NCI-H69 (cell line): ENCODE data around the gene IL4.
"Not testable (repeated sequence)": the region's sequence is repeated elsewhere in the genome, so short reads cannot be mapped to it uniquely, and the experiment has no call there.

Source experiments
- DNase-seq: peaks from one replicate; lab custom pipeline; 2025; lab: John Stamatoyannopoulos, UW

The IL4 gene

DNA sequence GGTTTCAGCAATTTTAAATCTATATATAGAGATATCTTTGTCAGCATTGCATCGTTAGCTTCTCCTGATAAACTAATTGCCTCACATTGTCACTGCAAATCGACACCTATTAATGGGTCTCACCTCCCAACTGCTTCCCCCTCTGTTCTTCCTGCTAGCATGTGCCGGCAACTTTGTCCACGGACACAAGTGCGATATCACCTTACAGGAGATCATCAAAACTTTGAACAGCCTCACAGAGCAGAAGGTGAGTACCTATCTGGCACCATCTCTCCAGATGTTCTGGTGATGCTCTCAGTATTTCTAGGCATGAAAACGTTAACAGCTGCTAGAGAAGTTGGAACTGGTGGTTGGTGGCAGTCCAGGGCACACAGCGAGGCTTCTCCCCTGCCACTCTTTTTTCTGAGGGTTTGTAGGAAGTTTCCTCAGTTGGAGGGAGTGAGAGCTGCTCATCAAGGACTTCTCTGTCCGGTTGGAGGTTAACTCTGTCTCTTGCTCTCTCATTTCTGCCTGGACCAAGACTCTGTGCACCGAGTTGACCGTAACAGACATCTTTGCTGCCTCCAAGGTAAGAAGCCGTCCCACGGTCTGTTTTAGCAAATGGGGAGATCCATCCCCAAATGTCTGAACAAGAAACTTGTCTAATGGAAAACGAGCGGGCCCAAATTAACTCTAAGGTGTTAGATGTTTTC lies at the start of gene IL4:
Gene IL4, plus strand, starts transcription at position 51 of the 692 bp plus-strand sequence. Its CDS starts 62 bp downstream, at position 113.
- DNase-seq: no peak

- no peak for DNase-seq
Observed at GRCh38 chr5:132627470-132627869, 46.3 kb upstream of the IL4 start.

DNA sequence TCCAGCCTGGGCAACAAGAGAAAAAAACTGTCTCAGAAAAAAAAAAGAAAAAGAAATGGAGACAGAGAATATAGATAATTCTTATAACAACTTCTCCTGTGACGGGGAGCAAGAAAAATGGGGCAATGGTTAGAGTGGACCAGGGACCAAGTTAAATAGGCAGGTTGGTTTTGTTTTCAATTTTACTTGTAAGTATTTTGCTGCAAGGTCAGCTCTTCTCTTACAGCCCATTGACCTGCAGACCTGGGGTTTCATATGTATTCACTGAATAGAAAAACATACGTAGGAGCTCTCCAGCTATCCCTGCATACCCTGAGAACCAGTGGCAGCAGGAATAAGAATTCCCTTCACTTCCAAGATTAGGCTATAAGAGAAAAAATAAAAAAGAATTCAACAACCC lies 45.0 kb upstream of the IL4 start:
- DNase-seq: no peak

GRCh38 chr5:132629230-132629944 lies 44.4 kb upstream of the IL4 start:
- no peak for DNase-seq

- not testable (repeated sequence) for DNase-seq
Observed at GRCh38 chr5:132633587-132633986, 40.2 kb upstream of the IL4 start.

DNA sequence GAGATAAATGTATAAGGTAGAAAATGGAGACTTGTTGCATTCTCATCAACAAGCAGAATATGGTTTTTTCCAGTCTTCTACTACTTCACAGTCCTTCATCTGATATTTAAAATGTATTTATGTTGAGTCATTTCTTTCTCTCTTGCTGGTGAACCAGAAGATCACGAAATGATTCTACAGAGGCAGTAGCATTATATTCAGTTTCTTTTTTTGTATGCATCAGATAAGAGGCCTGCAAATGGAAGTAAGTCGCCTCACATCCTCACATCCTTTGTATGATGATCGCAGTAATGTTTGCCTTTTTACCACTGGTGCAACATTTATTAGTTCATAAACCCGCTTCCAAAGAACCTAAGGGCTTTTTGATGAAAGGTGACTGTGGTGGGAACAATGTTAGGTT lies 37.9 kb upstream of the IL4 start:
- DNase-seq: no peak

GRCh38 chr5:132637241-132637640 lies 36.5 kb upstream of the IL4 start:
- DNase-seq: no peak

GRCh38 chr5:132639706-132640130 lies 34.1 kb upstream of the IL4 start:
- no peak for DNase-seq

- no peak for DNase-seq
Observed at GRCh38 chr5:132640613-132641012, 33.2 kb upstream of the IL4 start.

DNA sequence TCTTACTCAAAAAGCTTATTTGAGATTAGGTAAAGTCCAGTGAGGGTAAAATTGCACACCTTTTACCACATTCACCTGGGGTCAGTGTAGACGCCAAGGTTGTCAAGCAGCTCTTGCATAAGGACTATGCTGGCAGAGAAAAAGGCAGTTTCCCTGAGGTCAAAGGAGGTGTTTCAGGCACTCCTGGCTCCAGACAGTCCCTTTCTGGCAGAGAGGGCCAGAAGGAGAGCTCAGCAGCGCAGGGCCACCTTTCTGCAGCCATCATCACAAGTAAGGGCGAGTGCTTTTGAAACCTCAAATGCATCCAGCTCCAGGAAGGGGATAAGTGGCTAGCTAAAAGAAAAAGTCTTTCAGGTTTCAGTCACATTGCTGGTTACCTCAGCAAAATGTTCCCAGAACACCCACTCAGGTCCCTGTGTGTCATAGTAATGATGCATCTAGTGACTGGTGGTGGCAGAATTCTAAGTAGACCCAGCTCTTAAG lies 32.5 kb upstream of the IL4 start:
- DNase-seq: no peak

- no peak for DNase-seq
Observed at GRCh38 chr5:132641841-132642240, 31.9 kb upstream of the IL4 start.

DNA sequence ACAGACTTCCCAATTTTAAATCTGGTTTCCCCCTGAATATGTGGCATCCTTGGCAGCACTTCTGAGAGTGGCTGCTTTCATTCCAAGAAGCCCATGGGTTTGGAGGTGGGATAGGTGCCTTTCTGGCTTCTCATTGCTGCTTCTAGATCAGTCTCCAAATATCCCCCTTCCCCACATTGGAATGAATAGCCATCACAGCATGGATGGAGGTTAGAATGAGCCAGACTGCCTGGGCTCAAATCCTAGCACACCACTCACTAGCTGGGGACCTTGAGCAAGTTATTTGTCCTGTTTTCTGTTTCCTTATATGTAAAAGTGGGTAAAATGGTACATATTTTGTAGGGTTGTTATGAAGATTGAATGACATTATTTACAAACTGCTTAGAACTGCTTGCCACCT lies 29.6 kb upstream of the IL4 start:
- DNase-seq: no peak

DNA sequence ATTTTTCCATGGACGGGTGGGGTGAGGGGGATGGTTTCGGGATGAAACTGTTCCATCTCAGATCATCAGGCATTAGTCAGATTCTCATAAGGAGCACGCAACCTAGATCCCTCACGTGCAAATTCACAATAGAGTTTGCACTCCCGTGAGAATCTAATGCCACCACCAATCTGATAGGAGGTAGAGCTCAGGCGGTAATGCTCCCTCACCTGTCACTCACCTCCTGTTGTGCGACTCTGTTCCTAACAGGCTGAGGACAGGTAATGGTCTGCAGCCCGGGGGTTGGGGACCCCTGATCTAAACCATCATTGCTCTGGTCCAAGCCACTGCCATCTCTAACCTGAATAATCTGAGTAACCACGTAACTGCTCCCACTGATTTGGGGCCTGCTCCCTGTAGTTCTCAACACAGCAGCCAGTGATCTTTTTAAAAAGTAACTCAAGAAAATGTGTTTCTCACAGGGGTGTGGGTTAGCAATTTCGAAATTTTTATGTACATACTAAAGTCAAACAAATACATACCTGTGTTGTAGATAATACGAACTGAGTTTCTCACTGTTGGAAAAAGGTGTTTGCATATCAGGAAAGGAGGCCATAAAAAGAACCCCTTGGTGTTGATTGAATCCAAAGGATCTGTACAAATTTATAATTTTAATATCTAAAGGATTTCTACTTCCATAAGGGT lies 27.1 kb upstream of the IL4 start:
- DNase-seq: no peak

DNA sequence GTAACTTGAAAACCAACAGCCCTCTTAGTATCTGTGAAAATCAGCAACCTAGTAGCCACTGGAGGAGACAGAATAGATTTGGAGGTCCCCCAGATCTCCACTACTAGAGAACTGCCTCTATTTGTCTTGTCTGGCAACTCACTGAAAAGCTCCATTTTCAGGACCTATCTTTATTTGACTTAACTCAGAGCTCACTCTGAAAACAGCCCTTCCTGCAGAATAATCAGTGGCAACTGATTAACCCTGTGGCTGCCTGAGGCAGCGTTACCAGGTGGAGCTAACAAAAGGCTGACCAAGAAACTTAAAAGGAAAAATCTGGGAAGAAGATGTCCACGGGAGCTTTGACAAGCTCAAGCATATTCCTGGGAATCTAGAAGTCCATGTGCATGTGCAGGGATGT lies 26.3 kb upstream of the IL4 start:
- no peak for DNase-seq

GRCh38 chr5:132648355-132648754 lies 25.4 kb upstream of the IL4 start:
- DNase-seq: no peak

- DNase-seq: no peak
Observed at GRCh38 chr5:132651838-132652469, 21.8 kb upstream of the IL4 start.

- peak; percentile 79 for DNase-seq
Observed at GRCh38 chr5:132653716-132654115, 20.1 kb upstream of the IL4 start.

GRCh38 chr5:132655821-132656773 lies 17.7 kb upstream of the IL4 start:
- DNase-seq: peak; percentile 80

- DNase-seq: no peak
Observed at GRCh38 chr5:132656774-132657355, 16.9 kb upstream of the IL4 start.

GRCh38 chr5:132657676-132658380 lies 16.0 kb upstream of the IL4 start, which contains the start of gene IL13:
TSS of gene IL13 (plus strand) at chr5:132658173. CDS start at chr5:132658187, 14 bp downstream.
- no peak for DNase-seq
